HepG2 (cell line): ENCODE results near the gene ZGRF1. TPM values are rescaled to one million over a fixed set of nuclear protein-coding genes. Genes with fewer than 3 reads are reported as not detected.

Source experiments
- ATAC-seq: fragments of 200-7000 bp; cut with Tn5 transposase; 3 replicates; pipeline ENCODE4 v1.9.1; 2020; ENCODE audit warnings: mild to moderate bottlenecking, moderate library complexity
- BruUV-seq: library from RNA; stranded (reverse); fragments of 400-500 nt; replicated peaks from 2 replicates; lab custom pipeline; 2021; lab: Mats Ljungman, UMichigan
- CTCF ChIA-PET: fragments of 300-600 bp; formaldehyde crosslinking; extraction: SDS; loops from one replicate; lab custom pipeline; 2021; ENCODE audit warnings: low total read pairs, inconsistent platforms, low intra/inter-chr PET ratio; lab: Yijun Ruan, JAX
- POLR2A ChIA-PET: fragments of 350-600 bp; sonication (Branson Sonifier 250); formaldehyde crosslinking; loops from one replicate; lab custom pipeline; 2020; ENCODE audit warnings: antibody characterized with exemption, inconsistent platforms; lab: Yijun Ruan, JAX
- DNase-seq: peaks from one replicate; pipeline ENCODE4 v3.0.0-alpha.2; 2015; ENCODE audit warnings: low spot score
- FAIRE-seq: peaks from 3 replicates; lab custom pipeline; 2011; peaks lifted over from hg19 to GRCh38; lab: Jason Lieb, UNC
- H2AFZ ChIP-seq: one replicate; pipeline ENCODE4 v1.6.1; 2011; ENCODE audit warnings: low read length, inconsistent platforms
- H3K27ac ChIP-seq: fragments of 300-600 bp; 3 replicates; pipeline ENCODE4 v1.8.0; 2011; ENCODE audit warnings: mixed run types, mild to moderate bottlenecking, mixed read lengths, low read length, inconsistent platforms; ENCODE audit not compliant: insufficient read depth; ENCODE audit errors: extremely low read length
- H3K27me3 ChIP-seq, 2 experiments: fragments of 200-600 bp in 1 of 2; 2 replicates in 1 of 2; 3 replicates in 1 of 2; pipeline versions ENCODE4 v1.6.0 to v1.8.0; 2011; ENCODE audit warnings: low read length in 2 of 2, mild to moderate bottlenecking in 2 of 2, moderate library complexity in 2 of 2, inconsistent platforms in 1 of 2; ENCODE audit not compliant: insufficient read depth in 2 of 2, control insufficient read depth in 1 of 2
- H3K36me3 ChIP-seq, 2 experiments: fragments of 200-600 bp in 1 of 2; replicated peaks in 1 of 2; 2 replicates in 1 of 2; 3 replicates in 1 of 2; pipeline versions ENCODE4 v1.5.1 to v1.8.0; 2011; ENCODE audit warnings: low read length in 2 of 2, inconsistent platforms in 1 of 2; ENCODE audit not compliant: insufficient read depth in 2 of 2, control insufficient read depth in 1 of 2
- H3K4me1 ChIP-seq: 2 replicates; pipeline ENCODE4 v1.5.1; 2012; ENCODE audit warnings: low read length, inconsistent platforms; ENCODE audit not compliant: insufficient read depth
- H3K4me2 ChIP-seq: 2 replicates; pipeline ENCODE4 v1.6.0; 2011; ENCODE audit warnings: low read depth, low read length, inconsistent platforms
- H3K4me3 ChIP-seq, 3 experiments: fragments of 200-600 bp in 1 of 3; sonication (generic), shearing (Covaris generic) in 1 of 3; replicated peaks in 1 of 3; 2 replicates each; pipeline ENCODE4 v1.5.1; 2011 to 2016; ENCODE audit warnings: low read length in 3 of 3, inconsistent platforms in 2 of 3, low read depth in 2 of 3, mild to moderate bottlenecking in 2 of 3, control low read depth in 1 of 3, mixed read lengths in 1 of 3; ENCODE audit not compliant: insufficient read depth in 1 of 3
- H3K79me2 ChIP-seq: one replicate; pipeline ENCODE4 v1.6.1; 2011; ENCODE audit warnings: low read length, inconsistent platforms; ENCODE audit not compliant: insufficient read depth
- H3K9ac ChIP-seq: 2 replicates; pipeline ENCODE4 v1.6.0; 2011; ENCODE audit warnings: mild to moderate bottlenecking, low read depth, low read length, inconsistent platforms; ENCODE audit not compliant: insufficient read depth
- H3K9me3 ChIP-seq: 2 replicates; pipeline ENCODE4 v1.5.1; 2012; ENCODE audit warnings: mild to moderate bottlenecking, low read length
- H4K20me1 ChIP-seq: 2 replicates; pipeline ENCODE4 v1.6.0; 2011; ENCODE audit warnings: inconsistent platforms, mild to moderate bottlenecking, low read length, moderate library complexity; ENCODE audit not compliant: insufficient read depth
- MIXL1 ChIP-seq: IDR thresholded peaks from 2 replicates; pipeline ENCODE4 v1.6.1; 2016
- NFE2 ChIP-seq: sonication (generic); formaldehyde crosslinking; IDR thresholded peaks from 2 replicates; pipeline ENCODE4 v1.4.0; 2020; ENCODE audit warnings: missing genetic modification reagents
- SP1 ChIP-seq, 2 experiments: fragments of 450-650 bp in 1 of 2; sonication (generic) in 1 of 2; formaldehyde crosslinking in 1 of 2; IDR thresholded peaks; 2 replicates each; pipeline versions ENCODE4 v1.4.0 to v1.6.1; 2016 to 2020; ENCODE audit warnings: missing genetic modification reagents in 1 of 2
- TBL1XR1 ChIP-seq: fragments of 150-350 bp; IDR thresholded peaks from 2 replicates; pipeline ENCODE4 v1.6.1; 2014; ENCODE audit warnings: borderline replicate concordance, low read length; ENCODE audit not compliant: partially characterized antibody
- ZNF773 ChIP-seq: sonication (generic); formaldehyde crosslinking; IDR thresholded peaks from 2 replicates; pipeline ENCODE4 v1.4.0; 2020; ENCODE audit warnings: missing genetic modification reagents, borderline replicate concordance
- WGBS: methylation state at CpG from one replicate; pipeline ENCODE4 v1.1.6; 2017; ENCODE audit warnings: low lambda C conversion rate; 5-methylcytosine and 5-hydroxymethylcytosine counted together
- in situ Hi-C: cut with HindIII; loops from 2 replicates; pipeline ENCODE4 v1.10.0; 2017; ENCODE audit warnings: low pct_unique_long_range_greater_than_20kb; ENCODE audit not compliant: extremely low pct_ligation_motif_present
- intact Hi-C: fragments of 100-400 bp; cut with micrococcal nuclease; formaldehyde crosslinking; loops from one replicate; pipeline ENCODE4 v1.10.0; 2022; ENCODE audit not compliant: unreplicated experiment
- polyA plus RNA-seq, 8 experiments: library from polyadenylated mRNA; depleted of rRNA in 3 of 8; stranded (reverse) in 7 of 8; unstranded in 1 of 8; fragments of >200 nt; fragmentation: Illumina TruSeq in 4 of 8; extraction: Trizol in 4 of 8; gene quantifications; 2 replicates each; pipeline versions ENCODE4 v1.2.1 to v1.2.3, GENCODE V29; 2011 to 2016; ENCODE audit warnings: low read depth in 4 of 8, missing spikeins in 1 of 8, mixed read lengths in 1 of 8; ENCODE audit not compliant: insufficient read depth in 1 of 8
- total RNA-seq, 5 experiments: library from RNA; depleted of rRNA; stranded (reverse); fragments of >200 nt; fragmentation: Illumina TruSeq; extraction: Trizol; gene quantifications; 2 replicates each; pipeline ENCODE4 v1.2.3, GENCODE V29; 2016; ENCODE audit warnings: low read depth in 1 of 5
- TF ChIP-seq, protein P1 (sequence below): sonication (generic); formaldehyde crosslinking; IDR thresholded peaks from 2 replicates; pipeline ENCODE4 v1.5.1; 2020; ENCODE audit warnings: mild to moderate bottlenecking, missing genetic modification reagents, moderate library complexity
- TF ChIP-seq, protein P2 (sequence below): sonication (generic); formaldehyde crosslinking; IDR thresholded peaks from 2 replicates; pipeline ENCODE4 v1.8.1; 2023; ENCODE audit warnings: mild to moderate bottlenecking, missing genetic modification reagents, borderline replicate concordance

ZGRF1 gene
- total and polyA plus RNA-seq, 2 of the 13 experiments (the other 11 are each of a cell fraction or from before 2014, with no cell fraction given): 8.6 to 15.9 TPM

DNA sequence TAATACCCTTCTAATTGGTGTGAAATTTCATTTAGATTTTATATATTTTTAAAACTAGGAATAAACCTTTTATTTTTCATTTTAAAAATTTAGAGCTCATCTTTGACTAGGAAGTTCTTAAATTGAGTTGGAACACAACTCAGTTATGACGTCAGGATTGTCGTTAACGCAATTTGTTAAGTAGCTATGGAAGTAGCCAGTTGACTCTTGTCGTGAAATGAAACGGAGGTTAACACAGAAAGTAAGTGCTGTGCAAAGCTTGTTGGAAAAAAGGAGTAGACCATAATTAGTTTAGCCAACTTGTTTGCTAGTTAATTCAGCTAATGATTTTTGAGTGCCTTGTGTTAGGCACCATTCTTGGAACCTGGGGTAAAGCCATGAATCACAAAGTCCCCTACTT is 18.6 kb upstream of the ZGRF1 start:
- Histone ChIP-seq H3K4me3 (no peak overlapping the region), H3K79me2 (no peaks in the 10 kb centered on the region), H3K4me2 (no peak overlapping the region), H3K36me3 (peaks cover 5 to 20% of the 10 kb centered on the region in 2 experiments), H2AFZ (no peak overlapping the region), H3K4me1 (no peaks in the 10 kb centered on the region), H3K9ac (no peak overlapping the region), H3K27ac (no peak overlapping the region), H3K27me3 (no peaks in the 10 kb centered on the region), H4K20me1 (no peaks in the 10 kb centered on the region), H3K9me3 (no peaks in the 10 kb centered on the region)
- intact Hi-C loops (no loop called here), in situ Hi-C loops (no loop called here)
- no peak for FAIRE-seq
- no peak for DNase-seq
- POLR2A ChIA-PET: no interaction called here
- no peak for ATAC-seq
- CTCF ChIA-PET: no interaction called here
- TF ChIP-seq MIXL1: no peak
- TF ChIP-seq ZNF773 (CRISPR knock-in tag): no peak
- TF ChIP-seq, protein P1, sequence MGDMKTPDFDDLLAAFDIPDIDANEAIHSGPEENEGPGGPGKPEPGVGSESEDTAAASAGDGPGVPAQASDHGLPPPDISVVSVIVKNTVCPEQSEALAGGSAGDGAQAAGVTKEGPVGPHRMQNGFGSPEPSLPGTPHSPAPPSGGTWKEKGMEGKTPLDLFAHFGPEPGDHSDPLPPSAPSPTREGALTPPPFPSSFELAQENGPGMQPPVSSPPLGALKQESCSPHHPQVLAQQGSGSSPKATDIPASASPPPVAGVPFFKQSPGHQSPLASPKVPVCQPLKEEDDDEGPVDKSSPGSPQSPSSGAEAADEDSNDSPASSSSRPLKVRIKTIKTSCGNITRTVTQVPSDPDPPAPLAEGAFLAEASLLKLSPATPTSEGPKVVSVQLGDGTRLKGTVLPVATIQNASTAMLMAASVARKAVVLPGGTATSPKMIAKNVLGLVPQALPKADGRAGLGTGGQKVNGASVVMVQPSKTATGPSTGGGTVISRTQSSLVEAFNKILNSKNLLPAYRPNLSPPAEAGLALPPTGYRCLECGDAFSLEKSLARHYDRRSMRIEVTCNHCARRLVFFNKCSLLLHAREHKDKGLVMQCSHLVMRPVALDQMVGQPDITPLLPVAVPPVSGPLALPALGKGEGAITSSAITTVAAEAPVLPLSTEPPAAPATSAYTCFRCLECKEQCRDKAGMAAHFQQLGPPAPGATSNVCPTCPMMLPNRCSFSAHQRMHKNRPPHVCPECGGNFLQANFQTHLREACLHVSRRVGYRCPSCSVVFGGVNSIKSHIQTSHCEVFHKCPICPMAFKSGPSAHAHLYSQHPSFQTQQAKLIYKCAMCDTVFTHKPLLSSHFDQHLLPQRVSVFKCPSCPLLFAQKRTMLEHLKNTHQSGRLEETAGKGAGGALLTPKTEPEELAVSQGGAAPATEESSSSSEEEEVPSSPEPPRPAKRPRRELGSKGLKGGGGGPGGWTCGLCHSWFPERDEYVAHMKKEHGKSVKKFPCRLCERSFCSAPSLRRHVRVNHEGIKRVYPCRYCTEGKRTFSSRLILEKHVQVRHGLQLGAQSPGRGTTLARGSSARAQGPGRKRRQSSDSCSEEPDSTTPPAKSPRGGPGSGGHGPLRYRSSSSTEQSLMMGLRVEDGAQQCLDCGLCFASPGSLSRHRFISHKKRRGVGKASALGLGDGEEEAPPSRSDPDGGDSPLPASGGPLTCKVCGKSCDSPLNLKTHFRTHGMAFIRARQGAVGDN (CRISPR knock-in tag): no peak
- TF ChIP-seq TBL1XR1: no peak
- no peak for TF ChIP-seq SP1 (IDR thresholded peaks at IDR 0.05)
- no peak for TF ChIP-seq SP1 (CRISPR knock-in tag; IDR thresholded peaks at IDR 0.05)
- TF ChIP-seq, protein P2, sequence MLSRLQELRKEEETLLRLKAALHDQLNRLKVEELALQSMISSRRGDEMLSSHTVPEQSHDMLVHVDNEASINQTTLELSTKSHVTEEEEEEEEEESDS (CRISPR knock-in tag): no peak
- TF ChIP-seq NFE2 (CRISPR knock-in tag): no peak
- no TSS peak for BruUV-seq
- WGBS: 97% methylated on average over 5 of the region's 5 CpGs
